AG09319 (cell line): ENCODE measurements around the gene LRFN4.

Experiments used
- DNase-seq: peaks from one replicate; pipeline ENCODE4 v3.0.0-alpha.2; 2010; ENCODE audit warnings: low read depth; ENCODE audit errors: extremely low read depth
- CTCF ChIP-seq: IDR thresholded peaks from 2 replicates; pipeline ENCODE4 v1.5.1; 2011; ENCODE audit warnings: low read depth, mild to moderate bottlenecking, inconsistent platforms, low read length, moderate library complexity

The LRFN4 gene

DNA sequence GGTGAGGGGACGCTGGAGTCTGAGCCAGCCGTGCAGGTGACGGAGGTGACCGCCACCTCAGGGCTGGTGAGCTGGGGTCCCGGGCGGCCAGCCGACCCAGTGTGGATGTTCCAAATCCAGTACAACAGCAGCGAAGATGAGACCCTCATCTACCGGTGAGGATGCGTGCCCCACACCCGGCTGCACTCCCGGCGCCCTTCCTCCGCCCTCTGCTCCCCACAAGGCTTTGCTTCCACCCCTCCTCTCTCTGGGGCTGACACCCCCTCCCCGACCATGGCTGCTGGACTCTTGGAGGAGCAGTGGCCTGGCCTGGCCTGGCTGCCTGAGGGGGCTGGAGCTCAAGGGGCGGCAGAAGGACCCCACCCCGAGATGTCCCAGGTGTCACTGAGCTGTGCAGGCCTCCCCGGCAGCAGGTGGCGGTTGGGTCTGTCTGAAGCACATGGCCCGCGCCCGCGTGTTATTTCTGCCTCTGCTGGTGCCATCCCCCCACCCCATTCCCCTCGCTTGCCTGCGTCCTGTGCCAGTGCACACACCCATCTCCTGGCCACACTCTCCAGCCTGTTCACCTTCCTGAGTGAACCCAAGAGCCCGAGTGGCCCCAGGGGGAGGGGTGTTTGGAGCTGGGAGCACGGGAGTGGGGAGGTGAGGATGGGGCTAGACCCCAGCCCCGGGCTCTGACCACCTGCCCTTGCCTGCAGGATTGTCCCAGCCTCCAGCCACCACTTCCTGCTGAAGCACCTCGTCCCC lies 2.2 kb downstream of the LRFN4 start:
- TF ChIP-seq CTCF, result no peak

GRCh38 chr11:66859686-66860448 lies 3.0 kb downstream of the LRFN4 start:
- TF ChIP-seq CTCF, result no peak
- DNase-seq, result no peak

More for the DNA sequence above, 2.2 kb downstream of the LRFN4 start:
- no peak for DNase-seq

- DNase-seq, result no peak
- TF ChIP-seq CTCF, result no peak
These were observed 3.6 kb downstream of the LRFN4 start for GRCh38 chr11:66860449-66860831.

DNA sequence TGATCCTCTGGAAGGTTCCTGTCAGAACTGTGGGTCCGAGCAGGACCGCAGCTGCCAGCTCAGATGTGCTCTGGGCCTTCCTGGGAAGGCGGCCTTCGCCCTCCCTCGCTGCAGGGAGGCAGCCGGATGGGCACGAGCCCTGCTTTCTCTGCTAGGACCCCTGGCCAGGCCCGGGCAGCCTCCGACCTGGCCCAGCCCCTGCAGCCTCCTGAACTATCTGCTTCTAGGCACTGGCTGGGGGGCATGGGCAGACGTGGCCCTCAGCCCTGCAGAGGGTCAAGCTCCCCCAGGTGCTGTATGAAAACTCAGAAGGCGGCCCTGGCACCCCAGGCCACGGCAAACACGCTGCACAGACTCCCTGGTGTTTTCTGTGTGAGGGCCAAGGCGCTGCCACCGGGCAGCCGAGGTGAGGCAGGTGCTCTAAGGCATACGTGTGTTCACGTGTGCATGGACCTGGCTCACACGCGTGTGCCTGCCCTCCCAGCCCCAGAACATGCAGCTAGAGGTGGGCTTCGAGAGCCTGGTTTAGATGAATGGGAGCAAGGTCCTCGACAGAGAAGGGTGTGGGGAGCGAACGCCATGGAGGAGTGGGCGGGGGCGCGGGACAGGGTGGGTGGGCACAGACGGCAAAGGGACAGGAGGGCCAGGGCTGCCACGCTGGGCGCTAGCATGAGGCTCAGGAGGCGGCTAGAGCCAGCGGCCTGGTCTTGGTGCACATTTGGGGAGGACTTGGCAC lies 4.3 kb downstream of the LRFN4 start:
- TF ChIP-seq CTCF, result no peak
- DNase-seq, result no peak

DNA sequence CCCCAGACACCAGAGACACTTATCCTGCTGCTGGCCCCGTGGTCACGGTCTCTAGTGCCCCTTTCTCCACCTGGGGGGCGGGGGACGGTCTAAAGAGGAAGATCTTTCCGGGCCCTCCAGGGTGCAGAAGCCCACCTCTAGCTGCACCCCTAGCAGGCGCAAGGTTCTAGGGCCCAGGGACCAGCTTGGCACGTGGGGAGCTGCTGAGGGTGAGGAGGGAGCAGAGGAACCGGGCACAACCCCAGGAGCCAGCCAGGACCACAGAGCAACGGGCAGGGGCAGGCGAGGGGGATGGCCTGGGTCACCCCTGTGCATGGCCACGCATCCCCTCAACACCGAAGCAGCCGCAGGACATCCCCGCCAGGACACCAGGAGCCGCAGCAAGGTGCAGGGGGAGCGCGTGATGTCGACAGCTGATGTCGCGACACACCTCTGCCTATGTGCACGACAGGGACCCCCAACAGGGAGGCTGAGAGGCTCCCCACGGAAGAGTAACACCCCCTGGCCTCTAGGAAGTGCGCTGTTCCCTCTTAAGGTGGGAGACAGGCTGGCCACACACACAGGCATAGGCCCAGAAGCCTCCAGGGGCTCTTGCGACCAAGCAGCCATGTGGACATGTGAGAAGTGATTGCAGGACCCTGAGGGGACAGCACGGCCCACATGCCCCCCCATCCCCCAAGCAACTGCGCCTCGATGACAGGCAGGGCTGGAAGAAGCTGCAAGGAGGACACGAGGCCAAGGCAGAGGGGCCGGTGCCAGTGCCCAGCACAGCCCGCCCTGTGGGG lies 5.1 kb downstream of the LRFN4 start:
- no peak for DNase-seq

DNA sequence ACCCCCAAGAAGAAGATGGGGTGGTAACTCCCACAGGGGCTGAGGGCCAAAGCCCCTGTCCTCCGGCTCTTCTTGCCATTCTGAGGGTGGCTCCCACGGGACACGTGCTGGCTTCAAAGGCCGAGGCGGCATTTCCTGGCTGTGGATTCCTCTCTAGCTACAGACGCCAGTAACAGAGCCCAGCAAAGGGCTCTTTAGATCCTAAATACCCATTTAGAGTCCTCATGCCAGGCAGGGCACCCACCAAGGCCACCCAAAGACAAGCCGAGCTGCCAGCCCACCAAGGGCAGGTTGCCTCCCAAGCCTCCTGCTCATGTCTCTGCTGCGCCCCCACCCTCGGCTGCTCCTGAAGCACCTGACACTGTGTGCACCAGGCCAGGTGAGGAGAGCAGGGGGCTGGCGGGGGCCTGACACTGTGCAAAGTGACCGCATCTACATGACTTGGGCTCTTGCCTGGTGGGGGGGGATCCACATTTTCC lies 5.7 kb downstream of the LRFN4 start:
- DNase-seq, result no peak
- TF ChIP-seq CTCF, result no peak

More for the DNA sequence above, 5.1 kb downstream of the LRFN4 start:
- TF ChIP-seq CTCF, result no peak
